Tibial nerve (tissue), 4 donors: Measurements from ENCODE around the gene MFRP. TPM values are rescaled to one million over a fixed set of nuclear protein-coding genes. Genes with fewer than 3 reads are reported as not detected.

Experiments used
- DNase-seq, 2 donors: peaks; one replicate each; pipeline ENCODE4 v3.0.0-alpha.2; 2019; ENCODE audit warnings: low spot score in 2 of 2
- H3K27ac ChIP-seq, 4 donors: fragments of 200-600 bp; sonication (generic) in 3 of 4; one replicate each; pipeline ENCODE4 v1.5.1; 2017 to 2019; ENCODE audit warnings: mild to moderate bottlenecking in 1 of 4
- H3K27me3 ChIP-seq, 2 donors: fragments of 200-600 bp; sonication (generic) in 1 of 2; one replicate each; pipeline versions ENCODE4 v1.5.1 to v1.6.0; 2017 to 2019
- H3K36me3 ChIP-seq, 3 donors: fragments of 200-600 bp; sonication (generic); one replicate each; pipeline ENCODE4 v1.5.1; 2018 to 2019
- H3K4me1 ChIP-seq, 4 donors: fragments of 200-600 bp; sonication (generic) in 3 of 4; one replicate each; pipeline ENCODE4 v1.5.1; 2017 to 2019
- H3K4me3 ChIP-seq, 4 donors: fragments of 200-600 bp; sonication (generic) in 3 of 4; one replicate each; pipeline ENCODE4 v1.5.1; 2017 to 2019; ENCODE audit warnings: mild to moderate bottlenecking in 1 of 4, moderate library complexity in 1 of 4
- H3K9me3 ChIP-seq, 4 donors: fragments of 200-600 bp; sonication (generic) in 3 of 4; one replicate each; pipeline ENCODE4 v1.5.1; 2017 to 2019
- EP300 ChIP-seq, 2 donors: sonication (generic); formaldehyde crosslinking; IDR thresholded peaks; one replicate each; pipeline ENCODE4 v1.6.1; 2017; ENCODE audit warnings: antibody characterized with exemption in 2 of 2, mild to moderate bottlenecking in 1 of 2
- POLR2A ChIP-seq, 2 donors: fragments of 450-650 bp; IDR thresholded peaks; one replicate each; pipeline ENCODE4 v1.6.1; 2017; ENCODE audit warnings: antibody characterized with exemption in 2 of 2, mild to moderate bottlenecking in 2 of 2, moderate library complexity in 2 of 2
- WGBS, 2 donors: methylation state at CpG; one replicate each; pipeline ENCODE4 v1.1.5; 2018; 5-methylcytosine and 5-hydroxymethylcytosine counted together
- total RNA-seq, 4 donors: library from RNA; depleted of rRNA; stranded (reverse); fragments of >200 nt; gene quantifications; one replicate each; pipeline ENCODE4 v1.1.0, GENCODE V29; 2016
- TF ChIP-seq, protein P1 (sequence below), 5 experiments: fragments of 200-600 bp in 3 of 5; fragments of 450-650 bp in 2 of 5; sonication (generic) in 3 of 5; IDR thresholded peaks; one replicate each; pipeline ENCODE4 v1.5.1; 2016 to 2019; ENCODE audit warnings: antibody characterized with exemption in 5 of 5, mild to moderate bottlenecking in 3 of 5, moderate library complexity in 2 of 5

The MFRP gene
- total RNA-seq, 4 donors from 2014 or later, result 0.44 TPM; not detected in 3

GRCh38 chr11:119369132-119369925 is 22.8 kb upstream of the MFRP start:
- Histone ChIP-seq H3K27me3 (peaks cover 0 to 7% of the 10 kb centered on the region in 2 donors), H3K9me3 (no peaks in the 10 kb centered on the region), H3K36me3 (no peaks in the 10 kb centered on the region), H3K4me3 (no peak overlapping the region), H3K27ac (peak overlapping the region; percentile 26 to 96 (median 60)), H3K4me1 (peaks cover 0 to 96% (median 56%) of the 10 kb centered on the region in 4 donors)
- no peak for DNase-seq
- 68 to 72% methylated on average over 13 of the region's 13 CpGs for WGBS, 2 donors
- TF ChIP-seq POLR2A (IDR thresholded peaks at IDR 0.05) (no peak), EP300 (IDR thresholded peaks at IDR 0.05) (no peak)

DNA sequence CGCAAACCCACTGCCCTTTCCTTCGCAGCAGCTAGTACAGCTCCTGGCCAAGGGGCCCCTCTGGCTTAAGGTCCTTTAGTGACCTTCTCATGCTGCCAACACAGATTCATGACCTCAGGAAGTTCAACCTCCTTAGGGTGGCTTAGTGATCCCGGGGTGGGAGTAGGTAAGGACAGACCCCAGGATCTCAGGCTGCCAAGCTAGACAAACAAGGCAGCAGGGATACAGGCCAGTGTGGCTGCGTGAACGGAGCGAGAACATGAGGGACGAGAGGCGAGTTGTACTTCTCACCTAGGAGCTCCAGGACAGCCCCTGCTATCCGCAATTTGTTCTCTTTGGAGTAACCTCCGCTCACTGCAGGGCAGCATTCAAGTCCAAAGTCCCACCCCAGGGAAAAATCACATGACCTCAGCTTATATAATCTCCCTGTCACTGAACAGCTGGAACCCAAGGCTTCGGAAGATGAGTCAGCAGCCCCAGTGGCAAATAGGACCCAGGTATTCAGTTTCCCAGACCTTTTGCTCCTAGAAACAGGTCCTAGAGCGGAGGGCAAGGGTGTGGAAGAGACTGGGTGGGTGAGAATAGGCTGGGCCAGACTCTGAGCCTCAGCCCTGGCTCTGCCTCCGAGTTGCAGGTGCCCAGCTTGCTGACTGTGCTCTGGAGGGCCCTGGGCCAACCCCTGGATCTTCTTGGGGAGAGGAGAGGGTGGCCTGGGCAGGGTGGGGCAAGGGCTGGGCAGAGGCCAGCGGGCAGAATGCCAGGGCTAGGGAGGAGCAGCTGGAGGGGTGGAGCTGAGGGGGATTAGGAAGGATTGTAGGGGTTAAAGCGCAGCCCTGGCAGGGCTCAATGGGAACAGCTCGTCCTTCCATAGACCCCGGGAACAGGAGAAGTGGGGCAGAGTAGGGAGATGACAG is 21.9 kb upstream of the MFRP start:
- Histone ChIP-seq H3K27ac (peak overlapping the region; percentile 26 to 96 (median 74)), H3K4me3 (no peak overlapping the region), H3K9me3 (no peaks in the 10 kb centered on the region), H3K4me1 (peaks cover 0 to 95% (median 59%) of the 10 kb centered on the region in 4 donors), H3K27me3 (peaks cover 0 to 7% of the 10 kb centered on the region in 2 donors), H3K36me3 (no peaks in the 10 kb centered on the region)
- 55 to 56% methylated on average over 16 to 17 of the region's 17 CpGs for WGBS, 2 donors
- peak in 1 of 2 donors; percentile 40 for DNase-seq
- peak in 1 of 2 donors; percentile 49 for TF ChIP-seq EP300 (IDR thresholded peaks at IDR 0.05)
- TF ChIP-seq, protein P1, sequence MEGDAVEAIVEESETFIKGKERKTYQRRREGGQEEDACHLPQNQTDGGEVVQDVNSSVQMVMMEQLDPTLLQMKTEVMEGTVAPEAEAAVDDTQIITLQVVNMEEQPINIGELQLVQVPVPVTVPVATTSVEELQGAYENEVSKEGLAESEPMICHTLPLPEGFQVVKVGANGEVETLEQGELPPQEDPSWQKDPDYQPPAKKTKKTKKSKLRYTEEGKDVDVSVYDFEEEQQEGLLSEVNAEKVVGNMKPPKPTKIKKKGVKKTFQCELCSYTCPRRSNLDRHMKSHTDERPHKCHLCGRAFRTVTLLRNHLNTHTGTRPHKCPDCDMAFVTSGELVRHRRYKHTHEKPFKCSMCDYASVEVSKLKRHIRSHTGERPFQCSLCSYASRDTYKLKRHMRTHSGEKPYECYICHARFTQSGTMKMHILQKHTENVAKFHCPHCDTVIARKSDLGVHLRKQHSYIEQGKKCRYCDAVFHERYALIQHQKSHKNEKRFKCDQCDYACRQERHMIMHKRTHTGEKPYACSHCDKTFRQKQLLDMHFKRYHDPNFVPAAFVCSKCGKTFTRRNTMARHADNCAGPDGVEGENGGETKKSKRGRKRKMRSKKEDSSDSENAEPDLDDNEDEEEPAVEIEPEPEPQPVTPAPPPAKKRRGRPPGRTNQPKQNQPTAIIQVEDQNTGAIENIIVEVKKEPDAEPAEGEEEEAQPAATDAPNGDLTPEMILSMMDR (IDR thresholded peaks at IDR 0.05), result no peak
- TF ChIP-seq POLR2A (IDR thresholded peaks at IDR 0.05), result no peak

- H3K27ac ChIP-seq, result peak overlapping the region; percentile 19 to 96 (median 74)
- no peak for DNase-seq
- TF ChIP-seq EP300 (IDR thresholded peaks at IDR 0.05), result peak in 1 of 2 donors; percentile 40
- TF ChIP-seq POLR2A (IDR thresholded peaks at IDR 0.05), result no peak
These were observed 21.2 kb upstream of the MFRP start for GRCh38 chr11:119367661-119368120.

GRCh38 chr11:119366690-119367620 is 20.4 kb upstream of the MFRP start:
- no peaks in the 10 kb centered on the region for H3K36me3 ChIP-seq
- 63 to 72% methylated on average over 11 of the region's 11 CpGs for WGBS, 2 donors
- no peak overlapping the region for H3K4me3 ChIP-seq
- TF ChIP-seq POLR2A (IDR thresholded peaks at IDR 0.05) (no peak), EP300 (IDR thresholded peaks at IDR 0.05) (no peak)
- TF ChIP-seq, protein P1 (IDR thresholded peaks at IDR 0.05), result no peak
- DNase-seq, result no peak
- peaks cover 0 to 95% (median 50%) of the 10 kb centered on the region in 4 donors for H3K4me1 ChIP-seq
- no peaks in the 10 kb centered on the region for H3K9me3 ChIP-seq
- H3K27me3 ChIP-seq, result peaks cover 0 to 7% of the 10 kb centered on the region in 2 donors
- peak overlapping the region; percentile 52 to 96 (median 72) for H3K27ac ChIP-seq

More at GRCh38 chr11:119367661-119368120, 21.2 kb upstream of the MFRP start:
- Histone ChIP-seq H3K9me3 (no peaks in the 10 kb centered on the region), H3K36me3 (no peaks in the 10 kb centered on the region), H3K27me3 (peaks cover 0 to 7% of the 10 kb centered on the region in 2 donors), H3K4me1 (peaks cover 0 to 95% (median 58%) of the 10 kb centered on the region in 4 donors), H3K4me3 (no peak overlapping the region)
- 47 to 68% methylated on average over 8 to 9 of the region's 9 CpGs for WGBS, 2 donors

GRCh38 chr11:119365071-119365591 is 18.6 kb upstream of the MFRP start:
- 66 to 70% methylated on average over 6 of the region's 6 CpGs for WGBS, 2 donors
- no peaks in the 10 kb centered on the region for H3K36me3 ChIP-seq
- H3K4me3 ChIP-seq, result peak overlapping the region in 1 of 4 donors; percentile 62
- H3K27me3 ChIP-seq, result peaks cover 0 to 7% of the 10 kb centered on the region in 2 donors
- DNase-seq, result no peak
- no peaks in the 10 kb centered on the region for H3K9me3 ChIP-seq
- H3K4me1 ChIP-seq, result peaks cover 0 to 92% (median 40%) of the 10 kb centered on the region in 4 donors
- peak overlapping the region in 3 of 4 donors; percentile 68 to 88 (median 81) for H3K27ac ChIP-seq
- TF ChIP-seq EP300 (IDR thresholded peaks at IDR 0.05) (no peak), POLR2A (IDR thresholded peaks at IDR 0.05) (no peak)
- TF ChIP-seq, protein P1 (IDR thresholded peaks at IDR 0.05), result no peak
